ENCODE data around the gene ATOSB.
A peak's percentile ranks its signal among the peaks of the same experiment; 100 is the strongest.

The ATOSB gene

DNA sequence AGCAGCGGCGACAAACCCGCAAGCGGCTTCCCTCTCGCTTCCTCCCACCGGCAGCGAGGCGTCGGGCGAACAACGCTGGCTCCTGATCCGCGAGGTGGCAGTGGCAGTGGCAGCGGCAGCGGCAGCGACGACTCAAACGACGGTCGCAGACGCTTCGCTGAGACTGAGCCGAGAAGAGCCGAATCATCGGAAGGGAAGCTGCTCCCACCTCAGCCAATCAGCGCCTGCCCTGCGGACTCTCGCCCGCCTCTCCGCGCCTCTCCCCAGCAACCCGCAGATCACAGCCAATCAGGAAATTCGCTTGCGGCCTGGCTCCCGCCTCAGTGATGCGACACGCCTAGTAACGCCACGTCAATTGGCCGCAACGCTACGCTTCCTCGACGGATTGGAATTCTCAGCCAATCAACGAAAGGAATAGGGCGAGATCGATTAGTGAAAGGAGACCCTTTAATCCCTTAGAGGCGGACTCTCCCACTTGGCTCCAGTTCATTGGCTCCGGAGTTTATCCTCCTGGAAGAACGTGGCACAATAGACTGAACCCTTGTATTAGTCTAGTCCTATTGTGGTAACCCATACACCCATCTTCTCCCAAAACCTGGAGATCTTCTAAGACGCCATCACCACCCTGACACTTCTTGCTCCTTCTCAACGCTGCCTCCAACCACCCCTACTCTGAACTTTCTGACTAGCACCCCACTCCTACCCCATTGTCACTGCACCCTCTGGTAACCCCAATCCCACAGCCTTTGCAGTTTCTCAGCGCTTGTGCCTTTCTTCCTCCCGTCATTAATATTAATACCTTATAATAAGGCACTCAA is 43.0 kb downstream of the ATOSB start, which contains the start of gene VCP:
VCP (minus strand) TSS at position 165 of the 818 bp plus-strand sequence. CDS start 272 bp downstream, outside the sequence.
- Histone ChIP-seq H3K36me3 (ENCODE audit: insufficient read depth, low read length) (peaks cover 82% of the 10 kb centered on the region), H3K27me3 (ENCODE audit: insufficient read depth, low read length, poor library complexity) (no peaks in the 10 kb centered on the region), H3K4me2 (ENCODE audit: insufficient read depth, low read length) (peak within 1 kb of the TSS; percentile 79), H3K4me3 (ENCODE audit: low read depth in 1 of 2, low read length in 2 of 2) (peak within 1 kb of the TSS; percentile 82 to 88), H2AFZ (ENCODE audit: low read depth, low read length) (peak within 1 kb of the TSS; percentile 77), H3K9ac (ENCODE audit: low read depth, low read length) (peak within 1 kb of the TSS; percentile 98), H3K9me3 (ENCODE audit: insufficient read depth, low read length, severe bottlenecking) (no peaks in the 10 kb centered on the region), H3K4me1 (ENCODE audit: insufficient read depth, low read length) (peaks cover 57% of the 10 kb centered on the region), H4K20me1 (ENCODE audit: insufficient read depth, low read length) (peaks cover 53% of the 10 kb centered on the region), H3K27ac (ENCODE audit: low read length) (peak within 1 kb of the TSS; percentile 91), H3K79me2 (ENCODE audit: insufficient read depth, low read length) (peaks cover 68% of the 10 kb centered on the region)
- peak; percentile 97 for DNase-seq
- ATAC-seq (ENCODE audit: insufficient read depth, low read depth) = peak; percentile 93
- TF ChIP-seq, protein P1, sequence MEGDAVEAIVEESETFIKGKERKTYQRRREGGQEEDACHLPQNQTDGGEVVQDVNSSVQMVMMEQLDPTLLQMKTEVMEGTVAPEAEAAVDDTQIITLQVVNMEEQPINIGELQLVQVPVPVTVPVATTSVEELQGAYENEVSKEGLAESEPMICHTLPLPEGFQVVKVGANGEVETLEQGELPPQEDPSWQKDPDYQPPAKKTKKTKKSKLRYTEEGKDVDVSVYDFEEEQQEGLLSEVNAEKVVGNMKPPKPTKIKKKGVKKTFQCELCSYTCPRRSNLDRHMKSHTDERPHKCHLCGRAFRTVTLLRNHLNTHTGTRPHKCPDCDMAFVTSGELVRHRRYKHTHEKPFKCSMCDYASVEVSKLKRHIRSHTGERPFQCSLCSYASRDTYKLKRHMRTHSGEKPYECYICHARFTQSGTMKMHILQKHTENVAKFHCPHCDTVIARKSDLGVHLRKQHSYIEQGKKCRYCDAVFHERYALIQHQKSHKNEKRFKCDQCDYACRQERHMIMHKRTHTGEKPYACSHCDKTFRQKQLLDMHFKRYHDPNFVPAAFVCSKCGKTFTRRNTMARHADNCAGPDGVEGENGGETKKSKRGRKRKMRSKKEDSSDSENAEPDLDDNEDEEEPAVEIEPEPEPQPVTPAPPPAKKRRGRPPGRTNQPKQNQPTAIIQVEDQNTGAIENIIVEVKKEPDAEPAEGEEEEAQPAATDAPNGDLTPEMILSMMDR (IDR thresholded peaks at IDR 0.05; ENCODE audit: borderline replicate concordance, extremely low read depth, low read length, poor library complexity, severe bottlenecking) = no peak
- TF ChIP-seq EZH2 (IDR thresholded peaks at IDR 0.05; ENCODE audit: borderline replicate concordance, low read depth, low read length, severe bottlenecking) = no peak

DNA sequence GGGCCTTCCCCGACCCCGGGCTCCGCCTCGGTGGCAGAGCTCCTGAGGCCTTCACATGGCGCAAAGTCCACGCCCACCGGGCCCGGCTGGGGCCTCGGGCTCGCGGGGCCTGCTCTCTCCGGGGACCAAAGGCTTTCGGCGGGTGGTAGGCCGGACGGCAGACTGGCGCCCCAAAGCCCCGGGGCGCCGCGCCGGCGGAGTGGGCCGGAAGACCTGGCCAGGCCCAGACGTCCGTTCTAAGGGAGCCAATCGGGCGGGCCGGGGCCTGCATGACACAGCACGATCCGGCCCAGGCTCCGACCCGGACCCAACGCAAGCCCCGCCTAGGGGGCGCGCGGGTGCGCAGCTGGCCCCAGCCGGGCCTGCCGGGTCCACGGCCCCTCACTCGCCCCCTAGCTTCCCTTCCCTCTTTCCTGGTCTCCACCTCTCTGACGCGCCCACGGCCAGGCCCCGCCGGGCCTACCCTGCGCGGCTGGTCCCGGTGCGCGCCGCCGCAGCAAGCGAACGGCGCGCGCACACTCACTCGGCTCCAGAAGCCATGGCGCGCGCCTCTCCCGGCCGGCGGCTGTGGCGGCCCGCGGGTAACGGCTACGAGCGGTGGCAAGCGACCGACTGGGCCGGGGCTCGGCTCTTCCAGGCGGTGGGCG is 43.7 kb downstream of the ATOSB start:
- no peak for TF ChIP-seq EZH2 (IDR thresholded peaks at IDR 0.05; ENCODE audit: borderline replicate concordance, low read depth, low read length, severe bottlenecking)
- TF ChIP-seq, protein P1 (IDR thresholded peaks at IDR 0.05; ENCODE audit: borderline replicate concordance, extremely low read depth, low read length, poor library complexity, severe bottlenecking) = peak; percentile 34
- H3K4me2 ChIP-seq (ENCODE audit: insufficient read depth, low read length) = peak overlapping the region; percentile 79
- DNase-seq = peak; percentile 71
- H3K9me3 ChIP-seq (ENCODE audit: insufficient read depth, low read length, severe bottlenecking) = no peaks in the 10 kb centered on the region
- peak overlapping the region; percentile 77 for H2AFZ ChIP-seq (ENCODE audit: low read depth, low read length)
- peaks cover 82% of the 10 kb centered on the region for H3K36me3 ChIP-seq (ENCODE audit: insufficient read depth, low read length)
- peaks cover 55% of the 10 kb centered on the region for H4K20me1 ChIP-seq (ENCODE audit: insufficient read depth, low read length)
- H3K27ac ChIP-seq (ENCODE audit: low read length) = peak overlapping the region; percentile 91
- no peaks in the 10 kb centered on the region for H3K27me3 ChIP-seq (ENCODE audit: insufficient read depth, low read length, poor library complexity)
- peak overlapping the region; percentile 98 for H3K9ac ChIP-seq (ENCODE audit: low read depth, low read length)
- peak overlapping the region; percentile 82 to 88 for H3K4me3 ChIP-seq (ENCODE audit: low read depth in 1 of 2, low read length in 2 of 2)
- peaks cover 50% of the 10 kb centered on the region for H3K4me1 ChIP-seq (ENCODE audit: insufficient read depth, low read length)
- H3K79me2 ChIP-seq (ENCODE audit: insufficient read depth, low read length) = peaks cover 68% of the 10 kb centered on the region
- peak; percentile 61 for ATAC-seq (ENCODE audit: insufficient read depth, low read depth)

DNA sequence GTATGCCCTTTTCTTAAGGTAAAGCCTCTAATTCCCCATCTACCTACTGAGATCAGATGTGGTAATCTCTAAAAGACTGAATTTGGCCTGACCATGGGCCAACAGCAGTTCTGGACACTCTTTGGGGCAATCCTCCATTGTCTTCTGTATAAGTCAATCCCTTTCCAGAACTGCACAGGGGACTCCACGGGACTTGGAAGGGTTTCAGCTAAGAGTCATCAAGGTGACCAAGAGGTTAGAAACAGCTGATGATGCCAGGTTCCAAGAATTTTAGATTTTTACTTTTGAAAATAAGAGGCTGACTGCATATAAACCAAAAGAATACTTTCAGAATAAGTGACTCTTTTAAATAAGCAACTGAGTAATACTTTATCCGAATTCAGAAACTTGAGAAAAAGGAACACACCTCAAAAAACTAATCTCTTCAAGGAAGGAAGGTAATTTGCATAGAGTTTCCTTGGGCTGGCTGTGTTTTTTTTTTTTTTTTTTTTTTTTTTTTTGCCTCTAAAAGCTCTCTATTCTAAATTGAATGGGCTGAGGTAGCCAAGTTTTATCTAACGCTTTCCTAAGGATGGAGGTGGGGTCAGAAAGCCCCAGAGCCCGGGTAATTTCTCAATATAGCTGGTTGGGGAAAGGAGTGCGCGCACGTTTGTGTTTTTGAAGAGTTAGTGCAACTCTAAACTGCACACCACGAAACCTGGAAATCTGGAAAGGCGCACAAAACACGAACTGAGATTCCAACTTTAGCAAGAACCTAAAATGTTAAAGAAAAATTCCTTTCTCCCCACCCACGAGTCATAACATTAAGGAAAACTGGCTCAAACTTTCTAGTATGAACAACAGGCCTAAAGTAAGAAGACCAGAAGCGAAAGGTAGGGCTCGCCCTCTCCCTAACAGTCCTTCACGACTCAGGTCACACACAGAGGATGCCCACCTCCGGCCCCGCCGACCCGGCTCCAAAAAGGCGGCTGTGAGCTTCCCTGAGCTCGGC is 44.5 kb downstream of the ATOSB start:
- Histone ChIP-seq H4K20me1 (ENCODE audit: insufficient read depth, low read length) (peaks cover 57% of the 10 kb centered on the region), H3K4me2 (ENCODE audit: insufficient read depth, low read length) (peak overlapping the region; percentile 79), H3K27me3 (ENCODE audit: insufficient read depth, low read length, poor library complexity) (no peaks in the 10 kb centered on the region), H3K9me3 (ENCODE audit: insufficient read depth, low read length, severe bottlenecking) (no peaks in the 10 kb centered on the region), H3K4me3 (ENCODE audit: low read depth in 1 of 2, low read length in 2 of 2) (peak overlapping the region; percentile 82 to 88), H2AFZ (ENCODE audit: low read depth, low read length) (no peak overlapping the region), H3K4me1 (ENCODE audit: insufficient read depth, low read length) (peaks cover 43% of the 10 kb centered on the region), H3K36me3 (ENCODE audit: insufficient read depth, low read length) (peaks cover 82% of the 10 kb centered on the region), H3K79me2 (ENCODE audit: insufficient read depth, low read length) (peaks cover 67% of the 10 kb centered on the region), H3K9ac (ENCODE audit: low read depth, low read length) (peak overlapping the region; percentile 98), H3K27ac (ENCODE audit: low read length) (peak overlapping the region; percentile 91)
- no peak for ATAC-seq (ENCODE audit: insufficient read depth, low read depth)
- TF ChIP-seq, protein P1 (IDR thresholded peaks at IDR 0.05; ENCODE audit: borderline replicate concordance, extremely low read depth, low read length, poor library complexity, severe bottlenecking) = no peak
- no peak for TF ChIP-seq EZH2 (IDR thresholded peaks at IDR 0.05; ENCODE audit: borderline replicate concordance, low read depth, low read length, severe bottlenecking)
- DNase-seq = no peak
